CD4-positive, CD25-positive, alpha-beta regulatory T cell (primary cell): ENCODE data around the gene N4BP2. TPM values are rescaled to one million over a fixed set of nuclear protein-coding genes. Genes with fewer than 3 reads are reported as not detected.

Experiments used
- ATAC-seq, 2 donors: fragments of 150-1000 bp; cut with Tn5 transposase; one replicate each; pipeline ENCODE4 v1.10.0; 2021; ENCODE audit warnings: low read depth in 2 of 2, moderate number of reproducible peaks in 2 of 2, moderate library complexity in 1 of 2
- DNase-seq, 3 donors: peaks; one replicate each; pipeline versions ENCODE4 v3.0.0 to v3.0.0-alpha.2; 2012 to 2022; ENCODE audit warnings: mixed read lengths in 1 of 3
- H3K27ac ChIP-seq: one replicate; pipeline ENCODE4 v1.7.0; 2013; ENCODE audit warnings: mild to moderate bottlenecking, low read length; ENCODE audit not compliant: insufficient read depth, poor library complexity, severe bottlenecking
- H3K27me3 ChIP-seq: one replicate; pipeline ENCODE4 v1.7.0; 2013; ENCODE audit warnings: low read length; ENCODE audit not compliant: control insufficient read depth, insufficient read depth
- H3K36me3 ChIP-seq: one replicate; pipeline ENCODE4 v1.7.0; 2013; ENCODE audit warnings: mild to moderate bottlenecking, low read length, moderate library complexity; ENCODE audit not compliant: control insufficient read depth, insufficient read depth
- H3K4me1 ChIP-seq: 2 replicates; pipeline ENCODE4 v1.7.0; 2013; ENCODE audit warnings: mild to moderate bottlenecking, low read length; ENCODE audit not compliant: insufficient read depth, control insufficient read depth, poor library complexity, severe bottlenecking
- H3K4me3 ChIP-seq: one replicate; pipeline ENCODE4 v1.7.0; 2013; ENCODE audit warnings: low read depth, mild to moderate bottlenecking, low read length, moderate library complexity
- H3K9me3 ChIP-seq, 2 experiments: 1 replicate in 1 of 2; 2 replicates in 1 of 2; pipeline ENCODE4 v1.7.0; 2013; ENCODE audit warnings: low read length in 2 of 2, mild to moderate bottlenecking in 1 of 2, moderate library complexity in 1 of 2; ENCODE audit not compliant: control insufficient read depth in 2 of 2
- H3K27ac Mint-ChIP-seq, 3 donors: one replicate each; pipeline ENCODE4 v1.8.0; 2020 to 2022; ENCODE audit warnings: mild to moderate bottlenecking in 3 of 3, mixed read lengths in 3 of 3, moderate library complexity in 2 of 3
- H3K27me3 Mint-ChIP-seq: one replicate; pipeline ENCODE4 v1.8.0; 2022; ENCODE audit warnings: mild to moderate bottlenecking, mixed read lengths
- H3K36me3 Mint-ChIP-seq: one replicate; pipeline ENCODE4 v1.8.0; 2020; ENCODE audit warnings: mixed read lengths
- H3K4me1 Mint-ChIP-seq, 4 donors: one replicate each; pipeline ENCODE4 v1.8.0; 2020 to 2022; ENCODE audit warnings: mixed read lengths in 4 of 4, mild to moderate bottlenecking in 1 of 4
- H3K4me3 Mint-ChIP-seq, 4 donors: one replicate each; pipeline ENCODE4 v1.8.0; 2020 to 2022; ENCODE audit warnings: mild to moderate bottlenecking in 4 of 4, mixed read lengths in 4 of 4, moderate library complexity in 3 of 4
- H3K9me3 Mint-ChIP-seq, 7 donors: one replicate each; pipeline ENCODE4 v1.8.0; 2020 to 2022; ENCODE audit warnings: mixed read lengths in 7 of 7, mild to moderate bottlenecking in 3 of 7, moderate library complexity in 2 of 7
- polyA plus RNA-seq, 4 donors: library from polyadenylated mRNA; unstranded; fragments of 300-500 nt; fragmentation: Illumina TruSeq; gene quantifications; one replicate each; pipeline ENCODE4 v1.2.3, GENCODE V29; 2021
- total RNA-seq: library from RNA; stranded (reverse); gene quantifications from one replicate; pipeline ENCODE4 v1.2.3, GENCODE V29; 2022

Gene N4BP2
- total and polyA plus RNA-seq, 5 donors from 2014 or later: 6.3 to 21.4 (median 10.1) TPM

DNA sequence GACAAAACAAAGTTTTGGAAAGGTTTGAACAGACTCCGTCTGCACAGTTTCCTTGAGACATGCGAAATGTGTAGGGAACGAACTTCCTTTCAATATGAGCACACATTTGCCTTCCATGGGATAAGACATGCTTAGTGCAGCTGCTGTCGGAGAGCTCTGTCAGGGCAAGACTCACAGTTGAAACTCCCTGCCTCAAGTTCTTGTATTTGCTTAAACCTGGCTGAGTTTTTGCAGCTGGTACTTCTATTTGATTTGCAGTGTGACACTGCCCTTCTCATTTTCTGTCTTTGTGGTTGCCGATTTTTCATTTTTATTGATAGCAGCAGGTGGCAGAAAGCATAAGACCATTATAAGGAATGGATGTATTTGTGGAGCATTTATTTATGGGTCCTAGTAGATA lies 122.0 kb downstream of the N4BP2 start:
- no peaks in the 10 kb centered on the region for H3K27me3 Mint-ChIP-seq
- ATAC-seq (no peak), DNase-seq (no peak)
- no peak overlapping the region for H3K27ac ChIP-seq
- no peak overlapping the region for H3K4me3 Mint-ChIP-seq
- peaks cover 3 to 24% (median 14%) of the 10 kb centered on the region in 4 donors for H3K4me1 Mint-ChIP-seq
- H3K27ac Mint-ChIP-seq: no peak overlapping the region
- H3K36me3 Mint-ChIP-seq: no peaks in the 10 kb centered on the region
- peaks cover 4% of the 10 kb centered on the region for H3K4me1 ChIP-seq
- H3K9me3 Mint-ChIP-seq: no peaks in the 10 kb centered on the region
- H3K27me3 ChIP-seq: no peaks in the 10 kb centered on the region
- H3K4me3 ChIP-seq: no peak overlapping the region
- no peaks in the 10 kb centered on the region for H3K36me3 ChIP-seq
- H3K9me3 ChIP-seq: no peaks in the 10 kb centered on the region

DNA sequence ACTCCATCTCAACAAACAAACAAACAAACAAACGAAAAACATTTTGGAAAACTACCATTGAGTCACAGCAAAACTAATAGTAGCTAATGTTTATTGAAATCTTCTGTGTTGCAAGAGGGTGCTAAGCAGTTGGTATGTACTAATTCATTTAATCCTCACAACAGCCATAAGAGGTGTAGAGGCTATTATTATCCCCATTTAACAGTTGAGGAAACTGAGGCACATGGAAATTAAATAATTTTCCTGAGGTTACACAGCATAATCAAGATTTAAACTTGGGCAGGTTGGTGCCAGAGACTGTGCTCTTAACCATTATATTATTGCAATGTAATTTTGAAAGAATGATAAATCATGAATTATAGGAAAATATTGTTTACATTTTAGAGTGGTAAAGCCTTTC lies 122.7 kb downstream of the N4BP2 start:
- peaks cover 7% of the 10 kb centered on the region for H3K4me1 ChIP-seq
- Mint-ChIP-seq H3K9me3 (no peaks in the 10 kb centered on the region), H3K27ac (no peak overlapping the region), H3K4me1 (peaks cover 7 to 27% (median 17%) of the 10 kb centered on the region in 4 donors), H3K27me3 (no peaks in the 10 kb centered on the region), H3K36me3 (no peaks in the 10 kb centered on the region), H3K4me3 (no peak overlapping the region)
- H3K36me3 ChIP-seq: no peaks in the 10 kb centered on the region
- H3K4me3 ChIP-seq: no peak overlapping the region
- DNase-seq: no peak
- no peak for ATAC-seq
- no peaks in the 10 kb centered on the region for H3K27me3 ChIP-seq
- H3K27ac ChIP-seq: no peak overlapping the region
- H3K9me3 ChIP-seq: no peaks in the 10 kb centered on the region

DNA sequence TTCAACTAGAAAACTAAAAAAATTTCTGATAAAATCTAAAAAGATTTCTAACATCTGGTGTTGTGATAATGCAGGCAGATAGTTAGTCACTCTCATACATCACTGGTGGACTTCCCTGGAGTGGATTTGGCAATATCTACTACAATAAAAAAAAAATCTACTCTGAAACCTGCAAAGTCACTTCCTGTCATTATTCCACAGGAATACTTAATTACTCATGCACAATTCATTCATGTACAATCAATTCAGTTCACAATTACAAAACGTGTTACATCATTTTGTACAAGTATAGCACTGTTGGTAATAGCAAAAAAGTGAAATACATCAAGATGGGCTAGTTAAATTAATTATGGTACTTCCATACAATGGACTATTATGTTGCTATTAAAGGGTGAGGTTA lies 123.7 kb downstream of the N4BP2 start:
- no peaks in the 10 kb centered on the region for H3K9me3 Mint-ChIP-seq
- H3K27me3 Mint-ChIP-seq: no peaks in the 10 kb centered on the region
- H3K27ac Mint-ChIP-seq: no peak overlapping the region
- Histone ChIP-seq H3K36me3 (no peaks in the 10 kb centered on the region), H3K27ac (no peak overlapping the region), H3K27me3 (no peaks in the 10 kb centered on the region), H3K4me1 (peaks cover 10% of the 10 kb centered on the region), H3K4me3 (no peak overlapping the region), H3K9me3 (no peaks in the 10 kb centered on the region)
- ATAC-seq (no peak), DNase-seq (no peak)
- H3K36me3 Mint-ChIP-seq: no peaks in the 10 kb centered on the region
- peaks cover 8 to 27% (median 20%) of the 10 kb centered on the region in 4 donors for H3K4me1 Mint-ChIP-seq
- no peak overlapping the region for H3K4me3 Mint-ChIP-seq

DNA sequence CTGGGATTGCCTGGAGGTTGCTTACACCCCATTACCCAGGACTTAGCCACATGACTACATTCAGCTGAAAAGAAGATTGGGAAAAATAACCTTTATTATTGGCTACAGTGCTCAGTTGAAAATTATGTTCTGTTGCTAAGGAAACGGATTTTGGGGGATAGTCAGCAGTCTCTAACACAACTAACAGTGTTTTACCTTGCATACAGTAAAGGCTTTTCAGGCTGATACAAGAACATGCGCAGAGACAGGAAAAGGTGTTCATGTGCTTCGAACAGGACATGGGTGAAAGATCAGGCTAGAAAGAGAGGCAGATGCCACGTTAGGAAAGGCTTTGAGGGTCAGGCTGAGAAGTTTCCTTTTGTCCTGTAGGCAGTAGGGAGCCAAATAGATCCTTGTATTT lies 125.4 kb downstream of the N4BP2 start:
- ATAC-seq: no peak
- no peaks in the 10 kb centered on the region for H3K27me3 ChIP-seq
- peaks cover 8 to 38% (median 30%) of the 10 kb centered on the region in 4 donors for H3K4me1 Mint-ChIP-seq
- H3K36me3 Mint-ChIP-seq: no peaks in the 10 kb centered on the region
- H3K27me3 Mint-ChIP-seq: no peaks in the 10 kb centered on the region
- H3K4me3 ChIP-seq: no peak overlapping the region
- no peak overlapping the region for H3K27ac ChIP-seq
- DNase-seq: no peak
- H3K36me3 ChIP-seq: no peaks in the 10 kb centered on the region
- H3K9me3 Mint-ChIP-seq: no peaks in the 10 kb centered on the region
- H3K27ac Mint-ChIP-seq: no peak overlapping the region
- no peaks in the 10 kb centered on the region for H3K9me3 ChIP-seq
- H3K4me1 ChIP-seq: peaks cover 19% of the 10 kb centered on the region
- no peak overlapping the region for H3K4me3 Mint-ChIP-seq

DNA sequence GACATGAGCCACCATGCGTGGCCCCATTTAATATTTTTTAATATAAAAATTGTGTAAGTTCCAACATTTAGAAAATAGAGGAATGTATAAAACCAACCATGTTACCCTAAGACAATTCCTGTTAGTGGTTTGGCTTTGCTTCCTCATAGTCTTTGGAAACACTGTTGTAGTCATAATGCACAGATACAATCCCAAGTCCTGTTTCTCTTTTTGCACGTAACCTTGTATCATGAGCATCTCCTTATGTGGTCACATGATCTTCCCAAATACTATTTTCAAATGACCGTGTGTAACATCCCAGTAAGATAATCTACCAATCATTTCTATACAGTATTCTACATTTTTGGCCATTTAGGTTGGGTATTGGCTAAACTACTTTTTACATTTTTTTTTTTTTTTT lies 126.3 kb downstream of the N4BP2 start:
- Mint-ChIP-seq H3K4me3 (no peak overlapping the region), H3K9me3 (no peaks in the 10 kb centered on the region), H3K27me3 (no peaks in the 10 kb centered on the region), H3K4me1 (peaks cover 14 to 45% (median 31%) of the 10 kb centered on the region in 4 donors), H3K27ac (no peak overlapping the region), H3K36me3 (no peaks in the 10 kb centered on the region)
- Histone ChIP-seq H3K36me3 (no peaks in the 10 kb centered on the region), H3K4me1 (peaks cover 19% of the 10 kb centered on the region), H3K4me3 (no peak overlapping the region), H3K9me3 (no peaks in the 10 kb centered on the region), H3K27ac (no peak overlapping the region), H3K27me3 (no peaks in the 10 kb centered on the region)
- ATAC-seq (no peak), DNase-seq (no peak)

DNA sequence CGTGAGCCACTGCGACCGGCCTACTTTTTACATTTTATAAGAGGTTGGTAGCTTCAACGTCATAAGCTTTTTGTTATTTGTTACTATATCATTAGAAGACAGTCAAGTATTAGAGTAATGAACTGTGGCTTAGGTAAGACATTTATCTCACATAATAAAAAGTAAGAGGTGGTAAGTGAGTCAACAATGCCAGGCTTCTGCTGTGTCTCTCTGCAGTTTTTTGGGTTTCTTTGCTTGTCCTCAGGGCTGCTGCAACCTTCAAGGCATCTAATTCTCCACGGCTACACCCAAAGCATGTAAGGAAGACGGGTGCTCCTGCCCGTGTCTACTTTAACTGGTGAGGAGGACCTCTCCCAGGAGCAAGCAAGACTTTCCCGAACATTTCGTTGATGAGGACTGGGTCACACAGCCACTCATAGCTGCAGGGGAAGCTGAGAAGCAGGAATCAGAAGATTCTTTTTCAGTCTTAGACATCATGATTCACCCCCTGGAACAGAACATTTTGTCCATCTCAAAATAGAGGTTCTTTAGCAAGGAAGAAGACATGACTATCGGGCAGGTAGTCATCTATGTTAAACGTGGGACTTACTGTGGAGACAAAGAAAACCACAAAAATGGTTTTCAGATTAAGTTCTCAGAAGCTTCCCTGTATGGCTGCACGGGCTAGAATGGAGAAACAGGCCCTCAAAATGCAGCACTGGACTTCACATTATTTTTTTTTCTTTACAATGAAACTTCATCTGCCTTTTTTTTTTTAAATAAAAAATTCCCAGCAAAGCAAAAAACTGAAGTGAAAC lies 127.2 kb downstream of the N4BP2 start:
- peak overlapping the region in 3 of 4 donors; percentile 9 to 73 (median 47) for H3K4me3 Mint-ChIP-seq
- Histone ChIP-seq H3K27ac (no peak overlapping the region), H3K27me3 (no peaks in the 10 kb centered on the region), H3K9me3 (no peaks in the 10 kb centered on the region), H3K36me3 (no peaks in the 10 kb centered on the region), H3K4me1 (peaks cover 19% of the 10 kb centered on the region), H3K4me3 (peak overlapping the region; percentile 48)
- DNase-seq (peak in 1 of 3 donors; percentile 62), ATAC-seq (peak; percentile 34 to 56)
- no peaks in the 10 kb centered on the region for H3K36me3 Mint-ChIP-seq
- peak overlapping the region; percentile 32 to 76 (median 70) for H3K27ac Mint-ChIP-seq
- H3K4me1 Mint-ChIP-seq: peaks cover 14 to 43% (median 32%) of the 10 kb centered on the region in 4 donors
- no peaks in the 10 kb centered on the region for H3K27me3 Mint-ChIP-seq
- H3K9me3 Mint-ChIP-seq: no peaks in the 10 kb centered on the region

DNA sequence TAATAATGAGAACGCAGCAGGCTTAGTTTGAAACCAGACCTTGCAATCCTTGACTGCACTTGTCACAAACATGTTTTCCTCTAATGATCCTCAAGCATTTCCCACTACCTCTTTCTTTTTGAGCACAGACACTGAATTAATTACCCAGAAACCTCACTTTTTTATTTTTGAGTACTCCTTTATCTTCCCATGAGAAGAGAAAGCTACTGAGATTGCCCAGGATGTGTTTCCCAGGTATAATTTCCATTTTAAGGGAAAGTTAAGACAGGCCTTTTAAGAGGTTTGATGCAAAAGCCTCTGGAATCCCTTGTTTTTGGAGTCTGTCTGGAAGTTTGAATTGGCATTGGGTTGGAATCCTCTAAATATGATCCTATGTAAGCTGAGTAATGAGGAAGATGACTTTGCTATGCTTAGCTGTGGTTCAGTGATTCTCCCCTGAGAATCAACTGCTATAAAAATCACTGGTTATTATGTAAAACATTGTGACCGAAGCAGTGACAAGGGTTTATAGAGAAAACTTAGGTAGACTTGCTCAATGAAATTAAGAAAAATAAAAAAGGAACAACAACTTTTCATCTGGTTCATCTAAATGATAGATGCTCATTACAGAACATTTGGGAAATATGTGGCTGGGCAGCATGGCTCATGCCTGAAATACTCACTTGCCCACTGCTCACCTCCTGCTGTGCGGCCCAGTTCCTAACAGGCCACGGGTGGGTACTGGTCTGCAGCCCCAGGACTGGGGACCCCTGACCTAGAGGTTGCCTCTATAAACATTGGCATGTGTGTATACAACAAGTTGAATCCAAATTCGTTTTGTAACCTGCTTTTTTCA lies 129.4 kb downstream of the N4BP2 start:
- Mint-ChIP-seq H3K27ac (peak overlapping the region in 1 of 3 donors; percentile 14), H3K4me1 (peaks cover 18 to 60% (median 42%) of the 10 kb centered on the region in 4 donors), H3K27me3 (no peaks in the 10 kb centered on the region), H3K4me3 (peak overlapping the region in 2 of 4 donors; percentile 5 to 26), H3K9me3 (no peaks in the 10 kb centered on the region), H3K36me3 (no peaks in the 10 kb centered on the region)
- peaks cover 25% of the 10 kb centered on the region for H3K4me1 ChIP-seq
- no peak overlapping the region for H3K27ac ChIP-seq
- H3K9me3 ChIP-seq: no peaks in the 10 kb centered on the region
- H3K36me3 ChIP-seq: no peaks in the 10 kb centered on the region
- no peaks in the 10 kb centered on the region for H3K27me3 ChIP-seq
- DNase-seq (no peak), ATAC-seq (no peak)
- peak overlapping the region; percentile 1 for H3K4me3 ChIP-seq
